ENCODE measurements around the gene RNF2.

DNA sequence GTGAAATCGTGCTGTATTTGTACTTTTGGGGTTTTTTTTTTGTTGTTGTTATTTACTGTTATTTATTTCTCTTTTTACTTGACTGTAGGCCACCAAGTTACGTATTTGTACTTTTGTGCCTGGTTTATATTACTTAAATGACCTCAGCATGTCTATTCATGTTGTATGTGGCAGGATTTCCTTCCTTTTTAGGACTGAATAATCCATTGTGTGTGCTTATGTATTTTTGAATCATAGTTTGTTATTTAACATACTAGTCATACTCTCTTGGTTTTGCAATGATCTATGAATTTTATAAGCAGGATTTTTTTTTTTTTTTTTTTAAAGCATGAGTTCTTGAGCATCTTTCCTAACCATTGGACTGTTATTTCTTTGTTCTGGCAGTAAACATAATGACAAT is 51.2 kb downstream of the RNF2 start:
- no peak for TF ChIP-seq CTCF (IDR thresholded peaks at IDR 0.05)
- TF ChIP-seq POLR2AphosphoS5 (IDR thresholded peaks at IDR 0.05; ENCODE audit: insufficient read depth in 1 of 2, low read depth in 1 of 2) = no peak
- TF ChIP-seq POLR2A (IDR thresholded peaks at IDR 0.05) = no peak
